SK-N-SH treated with all-trans-retinoic acid at 6 μM for 48 hours (cell line): ENCODE data around the gene LSM4.

Experiments used
- ATAC-seq: fragments of 200-7000 bp; cut with Tn5 transposase; 3 replicates; pipeline ENCODE4 v1.9.1; 2020; ENCODE audit warnings: mild to moderate bottlenecking, moderate library complexity
- ARNTL ChIP-seq: fragments of 450-650 bp; formaldehyde crosslinking; IDR thresholded peaks from 2 replicates; pipeline ENCODE4 v1.5.0; 2020; ENCODE audit warnings: low read depth, mild to moderate bottlenecking, moderate library complexity, borderline replicate concordance
- BACH2 ChIP-seq: fragments of 250-450 bp; sonication (Bioruptor Pico); IDR thresholded peaks from 2 replicates; pipeline ENCODE4 v1.9.0; 2021; ENCODE audit warnings: mild to moderate bottlenecking, borderline replicate concordance
- CSDC2 ChIP-seq: fragments of 250-450 bp; sonication (Bioruptor Pico); IDR thresholded peaks from 2 replicates; pipeline ENCODE4 v1.5.0; 2020; ENCODE audit warnings: mild to moderate bottlenecking, moderate library complexity
- ESRRG ChIP-seq: fragments of 250-450 bp; sonication (Bioruptor Pico); IDR thresholded peaks from 2 replicates; pipeline ENCODE4 v1.6.1; 2021; ENCODE audit warnings: mild to moderate bottlenecking
- GLIS3 ChIP-seq: fragments of 250-450 bp; sonication (Bioruptor Pico); IDR thresholded peaks from 2 replicates; pipeline ENCODE4 v1.5.0; 2020; ENCODE audit warnings: mild to moderate bottlenecking, moderate library complexity
- ISL1 ChIP-seq: fragments of 250-450 bp; sonication (Bioruptor Pico); IDR thresholded peaks from 2 replicates; pipeline ENCODE4 v2.1.2; 2022; ENCODE audit warnings: mild to moderate bottlenecking, moderate library complexity
- OSR1 ChIP-seq: fragments of 250-450 bp; sonication (Bioruptor Pico); IDR thresholded peaks from 2 replicates; pipeline ENCODE4 v1.8.0; 2022; ENCODE audit warnings: moderate library complexity, mild to moderate bottlenecking, inconsistent platforms
- PPARA ChIP-seq: fragments of 250-450 bp; sonication (Bioruptor Pico); IDR thresholded peaks from 2 replicates; pipeline ENCODE4 v1.5.0; 2020; ENCODE audit warnings: mild to moderate bottlenecking, borderline replicate concordance
- RARB ChIP-seq: fragments of 250-450 bp; sonication (Bioruptor Pico); IDR thresholded peaks from 2 replicates; pipeline ENCODE4 v1.8.0; 2021; ENCODE audit warnings: mild to moderate bottlenecking, moderate library complexity
- SNAI2 ChIP-seq: fragments of 250-450 bp; sonication (Bioruptor Pico); IDR thresholded peaks from 2 replicates; pipeline ENCODE4 v1.5.0; 2020; ENCODE audit warnings: mild to moderate bottlenecking, moderate library complexity
- TCF4 ChIP-seq: fragments of 250-450 bp; sonication (Bioruptor Pico); IDR thresholded peaks from 2 replicates; pipeline ENCODE4 v1.8.0; 2021; ENCODE audit warnings: mild to moderate bottlenecking, moderate library complexity, borderline replicate concordance
- TOX ChIP-seq: fragments of 250-450 bp; sonication (Bioruptor Pico); IDR thresholded peaks from 2 replicates; pipeline ENCODE4 v1.8.0; 2021; ENCODE audit warnings: mild to moderate bottlenecking, moderate library complexity, borderline replicate concordance
- ZC3H10 ChIP-seq: fragments of 250-450 bp; sonication (Bioruptor Pico); IDR thresholded peaks from 2 replicates; pipeline ENCODE4 v1.5.1; 2021; ENCODE audit warnings: mild to moderate bottlenecking, moderate library complexity
- ZFP3 ChIP-seq: fragments of 250-450 bp; sonication (Bioruptor Pico); IDR thresholded peaks from 2 replicates; pipeline ENCODE4 v1.5.0; 2020; ENCODE audit warnings: mild to moderate bottlenecking, moderate library complexity
- ZFP30 ChIP-seq: fragments of 450-650 bp; formaldehyde crosslinking; IDR thresholded peaks from 2 replicates; pipeline ENCODE4 v1.5.0; 2022; ENCODE audit warnings: mild to moderate bottlenecking, moderate library complexity
- ZNF565 ChIP-seq: fragments of 450-650 bp; formaldehyde crosslinking; conservative IDR thresholded peaks from 2 replicates; pipeline ENCODE4 v1.5.0; 2020; ENCODE audit warnings: low read depth, mild to moderate bottlenecking, moderate library complexity
- ZNF70 ChIP-seq: fragments of 450-650 bp; formaldehyde crosslinking; IDR thresholded peaks from 2 replicates; pipeline ENCODE4 v1.5.0; 2020; ENCODE audit warnings: mild to moderate bottlenecking, moderate library complexity
- ZNF8 ChIP-seq: fragments of 450-650 bp; formaldehyde crosslinking; IDR thresholded peaks from 2 replicates; pipeline ENCODE4 v1.5.0; 2020; ENCODE audit warnings: mild to moderate bottlenecking, moderate library complexity
- TF ChIP-seq, protein P1 (sequence below): fragments of 250-450 bp; sonication (Bioruptor Pico); IDR thresholded peaks from 2 replicates; pipeline ENCODE4 v1.5.1; 2021; ENCODE audit warnings: mild to moderate bottlenecking, moderate library complexity
- TF ChIP-seq, protein P2 (sequence below): fragments of 250-450 bp; sonication (Bioruptor Pico); IDR thresholded peaks from 2 replicates; pipeline ENCODE4 v1.8.0; 2021; ENCODE audit warnings: low read depth, mild to moderate bottlenecking, moderate library complexity, borderline replicate concordance
- TF ChIP-seq, protein P3 (sequence below): fragments of 250-450 bp; sonication (Bioruptor Pico); IDR thresholded peaks from 2 replicates; pipeline ENCODE4 v1.5.0; 2020; ENCODE audit warnings: mild to moderate bottlenecking, moderate library complexity
- TF ChIP-seq, protein P4 (sequence below): fragments of 250-450 bp; sonication (Bioruptor Pico); IDR thresholded peaks from 2 replicates; pipeline ENCODE4 v1.5.1; 2020; ENCODE audit warnings: low read depth, mild to moderate bottlenecking, moderate library complexity
- TF ChIP-seq, protein P5 (sequence below): fragments of 250-450 bp; sonication (Bioruptor Pico); IDR thresholded peaks from 2 replicates; pipeline ENCODE4 v1.8.0; 2020; ENCODE audit warnings: mild to moderate bottlenecking, moderate library complexity, borderline replicate concordance

LSM4 gene

DNA sequence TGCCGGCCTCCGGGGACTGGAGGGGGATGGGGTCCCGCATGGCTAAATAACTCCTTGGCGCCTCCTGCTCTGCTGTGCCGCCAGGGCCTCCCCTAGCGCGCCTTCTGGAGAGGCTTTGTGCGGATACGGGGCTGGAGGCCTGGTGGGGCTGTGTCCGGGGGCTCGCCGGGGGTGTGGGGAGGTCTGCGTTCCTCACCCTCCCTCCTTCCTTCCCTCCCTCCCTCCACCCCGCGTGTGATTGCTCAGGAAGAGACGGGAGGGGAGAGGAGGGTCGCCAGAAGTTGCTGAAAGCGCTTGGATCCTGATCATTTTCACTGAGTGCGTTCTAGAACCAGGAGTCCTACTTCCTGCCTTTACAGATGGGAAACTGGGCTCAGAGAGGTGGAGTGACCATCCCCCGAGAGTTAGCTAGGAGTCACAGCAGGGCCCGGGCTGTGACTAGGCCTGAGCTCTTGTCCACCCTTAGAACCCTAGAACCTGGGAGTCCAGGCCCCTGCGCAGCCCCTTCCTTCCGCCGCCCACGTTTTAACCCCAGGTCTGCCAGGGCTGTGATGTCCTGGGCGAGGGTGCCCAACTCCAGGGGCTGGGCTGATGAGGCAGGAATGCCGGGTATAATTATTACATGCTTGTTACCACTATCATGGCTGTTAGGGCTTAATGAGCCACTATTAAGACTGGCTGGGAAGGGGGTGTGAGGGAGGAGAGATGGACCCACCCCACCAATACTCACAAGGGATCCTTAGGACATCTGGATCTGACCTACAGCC, 40.7 kb downstream of the LSM4 start:
- ATAC-seq: peak; percentile 31
- no peak for TF ChIP-seq ISL1 (CRISPR knock-in tag)
- no peak for TF ChIP-seq ZC3H10 (CRISPR knock-in tag)
- 0 out of 2 replicates have a peak, but pooled peaks have one; percentile 67 for TF ChIP-seq GLIS3 (CRISPR knock-in tag)
- TF ChIP-seq ZFP3 (CRISPR knock-in tag): 0 out of 2 replicates have a peak, but pooled peaks have one; percentile 19
- TF ChIP-seq, protein P1, sequence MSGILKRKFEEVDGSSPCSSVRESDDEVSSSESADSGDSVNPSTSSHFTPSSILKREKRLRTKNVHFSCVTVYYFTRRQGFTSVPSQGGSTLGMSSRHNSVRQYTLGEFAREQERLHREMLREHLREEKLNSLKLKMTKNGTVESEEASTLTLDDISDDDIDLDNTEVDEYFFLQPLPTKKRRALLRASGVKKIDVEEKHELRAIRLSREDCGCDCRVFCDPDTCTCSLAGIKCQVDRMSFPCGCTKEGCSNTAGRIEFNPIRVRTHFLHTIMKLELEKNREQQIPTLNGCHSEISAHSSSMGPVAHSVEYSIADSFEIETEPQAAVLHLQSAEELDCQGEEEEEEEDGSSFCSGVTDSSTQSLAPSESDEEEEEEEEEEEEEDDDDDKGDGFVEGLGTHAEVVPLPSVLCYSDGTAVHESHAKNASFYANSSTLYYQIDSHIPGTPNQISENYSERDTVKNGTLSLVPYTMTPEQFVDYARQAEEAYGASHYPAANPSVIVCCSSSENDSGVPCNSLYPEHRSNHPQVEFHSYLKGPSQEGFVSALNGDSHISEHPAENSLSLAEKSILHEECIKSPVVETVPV (CRISPR knock-in tag): peak; percentile 31; the same call in 1 of the 2 replicates
- TF ChIP-seq, protein P2, sequence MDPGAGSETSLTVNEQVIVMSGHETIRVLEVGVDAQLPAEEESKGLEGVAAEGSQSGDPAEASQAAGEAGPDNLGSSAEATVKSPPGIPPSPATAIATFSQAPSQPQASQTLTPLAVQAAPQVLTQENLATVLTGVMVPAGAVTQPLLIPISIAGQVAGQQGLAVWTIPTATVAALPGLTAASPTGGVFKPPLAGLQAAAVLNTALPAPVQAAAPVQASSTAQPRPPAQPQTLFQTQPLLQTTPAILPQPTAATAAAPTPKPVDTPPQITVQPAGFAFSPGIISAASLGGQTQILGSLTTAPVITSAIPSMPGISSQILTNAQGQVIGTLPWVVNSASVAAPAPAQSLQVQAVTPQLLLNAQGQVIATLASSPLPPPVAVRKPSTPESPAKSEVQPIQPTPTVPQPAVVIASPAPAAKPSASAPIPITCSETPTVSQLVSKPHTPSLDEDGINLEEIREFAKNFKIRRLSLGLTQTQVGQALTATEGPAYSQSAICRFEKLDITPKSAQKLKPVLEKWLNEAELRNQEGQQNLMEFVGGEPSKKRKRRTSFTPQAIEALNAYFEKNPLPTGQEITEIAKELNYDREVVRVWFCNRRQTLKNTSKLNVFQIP (CRISPR knock-in tag): no peak
- no peak; the same call in 1 of the 2 replicates for TF ChIP-seq RARB (CRISPR knock-in tag)
- no peak for TF ChIP-seq ESRRG (CRISPR knock-in tag)
- TF ChIP-seq TCF4: no peak
- TF ChIP-seq, protein P3, sequence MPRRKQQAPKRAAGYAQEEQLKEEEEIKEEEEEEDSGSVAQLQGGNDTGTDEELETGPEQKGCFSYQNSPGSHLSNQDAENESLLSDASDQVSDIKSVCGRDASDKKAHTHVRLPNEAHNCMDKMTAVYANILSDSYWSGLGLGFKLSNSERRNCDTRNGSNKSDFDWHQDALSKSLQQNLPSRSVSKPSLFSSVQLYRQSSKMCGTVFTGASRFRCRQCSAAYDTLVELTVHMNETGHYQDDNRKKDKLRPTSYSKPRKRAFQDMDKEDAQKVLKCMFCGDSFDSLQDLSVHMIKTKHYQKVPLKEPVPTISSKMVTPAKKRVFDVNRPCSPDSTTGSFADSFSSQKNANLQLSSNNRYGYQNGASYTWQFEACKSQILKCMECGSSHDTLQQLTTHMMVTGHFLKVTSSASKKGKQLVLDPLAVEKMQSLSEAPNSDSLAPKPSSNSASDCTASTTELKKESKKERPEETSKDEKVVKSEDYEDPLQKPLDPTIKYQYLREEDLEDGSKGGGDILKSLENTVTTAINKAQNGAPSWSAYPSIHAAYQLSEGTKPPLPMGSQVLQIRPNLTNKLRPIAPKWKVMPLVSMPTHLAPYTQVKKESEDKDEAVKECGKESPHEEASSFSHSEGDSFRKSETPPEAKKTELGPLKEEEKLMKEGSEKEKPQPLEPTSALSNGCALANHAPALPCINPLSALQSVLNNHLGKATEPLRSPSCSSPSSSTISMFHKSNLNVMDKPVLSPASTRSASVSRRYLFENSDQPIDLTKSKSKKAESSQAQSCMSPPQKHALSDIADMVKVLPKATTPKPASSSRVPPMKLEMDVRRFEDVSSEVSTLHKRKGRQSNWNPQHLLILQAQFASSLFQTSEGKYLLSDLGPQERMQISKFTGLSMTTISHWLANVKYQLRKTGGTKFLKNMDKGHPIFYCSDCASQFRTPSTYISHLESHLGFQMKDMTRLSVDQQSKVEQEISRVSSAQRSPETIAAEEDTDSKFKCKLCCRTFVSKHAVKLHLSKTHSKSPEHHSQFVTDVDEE: 0 out of 2 replicates have a peak, but pooled peaks have one; percentile 0
- TF ChIP-seq CSDC2 (CRISPR knock-in tag): no peak
- TF ChIP-seq ZFP30 (CRISPR knock-in tag): no peak
- 0 out of 2 replicates have a peak, but pooled peaks have one; percentile 63 for TF ChIP-seq ZNF565 (CRISPR knock-in tag)
- TF ChIP-seq, protein P4, sequence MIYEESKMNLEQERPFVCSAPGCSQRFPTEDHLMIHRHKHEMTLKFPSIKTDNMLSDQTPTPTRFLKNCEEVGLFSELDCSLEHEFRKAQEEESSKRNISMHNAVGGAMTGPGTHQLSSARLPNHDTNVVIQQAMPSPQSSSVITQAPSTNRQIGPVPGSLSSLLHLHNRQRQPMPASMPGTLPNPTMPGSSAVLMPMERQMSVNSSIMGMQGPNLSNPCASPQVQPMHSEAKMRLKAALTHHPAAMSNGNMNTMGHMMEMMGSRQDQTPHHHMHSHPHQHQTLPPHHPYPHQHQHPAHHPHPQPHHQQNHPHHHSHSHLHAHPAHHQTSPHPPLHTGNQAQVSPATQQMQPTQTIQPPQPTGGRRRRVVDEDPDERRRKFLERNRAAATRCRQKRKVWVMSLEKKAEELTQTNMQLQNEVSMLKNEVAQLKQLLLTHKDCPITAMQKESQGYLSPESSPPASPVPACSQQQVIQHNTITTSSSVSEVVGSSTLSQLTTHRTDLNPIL (CRISPR knock-in tag): peak; percentile 60; the same call in 1 of the 2 replicates
- TF ChIP-seq SNAI2 (CRISPR knock-in tag): no peak
- TF ChIP-seq ZNF8: no peak
- TF ChIP-seq TOX (CRISPR knock-in tag): 0 out of 2 replicates have a peak, but pooled peaks have one; percentile 16
- no peak for TF ChIP-seq BACH2 (CRISPR knock-in tag)
- no peak for TF ChIP-seq OSR1
- TF ChIP-seq ZNF70 (CRISPR knock-in tag): no peak
- no peak for TF ChIP-seq ARNTL
- TF ChIP-seq, protein P5, sequence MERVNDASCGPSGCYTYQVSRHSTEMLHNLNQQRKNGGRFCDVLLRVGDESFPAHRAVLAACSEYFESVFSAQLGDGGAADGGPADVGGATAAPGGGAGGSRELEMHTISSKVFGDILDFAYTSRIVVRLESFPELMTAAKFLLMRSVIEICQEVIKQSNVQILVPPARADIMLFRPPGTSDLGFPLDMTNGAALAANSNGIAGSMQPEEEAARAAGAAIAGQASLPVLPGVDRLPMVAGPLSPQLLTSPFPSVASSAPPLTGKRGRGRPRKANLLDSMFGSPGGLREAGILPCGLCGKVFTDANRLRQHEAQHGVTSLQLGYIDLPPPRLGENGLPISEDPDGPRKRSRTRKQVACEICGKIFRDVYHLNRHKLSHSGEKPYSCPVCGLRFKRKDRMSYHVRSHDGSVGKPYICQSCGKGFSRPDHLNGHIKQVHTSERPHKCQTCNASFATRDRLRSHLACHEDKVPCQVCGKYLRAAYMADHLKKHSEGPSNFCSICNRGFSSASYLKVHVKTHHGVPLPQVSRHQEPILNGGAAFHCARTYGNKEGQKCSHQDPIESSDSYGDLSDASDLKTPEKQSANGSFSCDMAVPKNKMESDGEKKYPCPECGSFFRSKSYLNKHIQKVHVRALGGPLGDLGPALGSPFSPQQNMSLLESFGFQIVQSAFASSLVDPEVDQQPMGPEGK (CRISPR knock-in tag): peak; percentile 53; the same call in 1 of the 2 replicates
- TF ChIP-seq PPARA (CRISPR knock-in tag): no peak
- TF ChIP-seq, all 23 proteins: peak for 8
